SK-N-SH (cell line): ENCODE results near the gene LCN1.

Experiments used
- CTCF ChIP-seq: fragments of 200-600 bp; sonication (generic); IDR thresholded peaks from 2 replicates; pipeline ENCODE4 v1.6.1; 2017; ENCODE audit warnings: antibody characterized with exemption, mild to moderate bottlenecking, moderate library complexity
- EZH2phosphoT487 ChIP-seq: fragments of 200-600 bp; sonication (generic); IDR thresholded peaks from 2 replicates; pipeline ENCODE4 v1.6.1; 2017; ENCODE audit warnings: low read depth, mixed run types, mild to moderate bottlenecking, antibody characterized with exemption, moderate library complexity, borderline replicate concordance
- GABPA ChIP-seq: IDR thresholded peaks from 2 replicates; pipeline ENCODE4 v1.4.0; 2012; ENCODE audit warnings: low read depth, mild to moderate bottlenecking
- GATA2 ChIP-seq: sonication (generic); formaldehyde crosslinking; IDR thresholded peaks from 2 replicates; pipeline ENCODE4 v1.5.0; 2020; ENCODE audit warnings: mild to moderate bottlenecking, missing genetic modification reagents
- IRF3 ChIP-seq: fragments of 150-350 bp; IDR thresholded peaks from 2 replicates; pipeline ENCODE4 v1.6.1; 2016; ENCODE audit warnings: mild to moderate bottlenecking, low read depth, low read length
- REST ChIP-seq: IDR thresholded peaks from 2 replicates; pipeline ENCODE4 v1.6.1; 2012; ENCODE audit warnings: mild to moderate bottlenecking, low read depth, low read length, moderate library complexity
- SIN3A ChIP-seq: IDR thresholded peaks from 2 replicates; pipeline ENCODE4 v1.6.1; 2012; ENCODE audit warnings: low read depth, mild to moderate bottlenecking, low read length, moderate library complexity, borderline replicate concordance
- YY1 ChIP-seq: IDR thresholded peaks from 2 replicates; pipeline ENCODE4 v1.4.0; 2012; ENCODE audit warnings: low read depth, mild to moderate bottlenecking

- no peak for TF ChIP-seq CTCF
- TF ChIP-seq SIN3A: no peak
- no peak for TF ChIP-seq IRF3
- TF ChIP-seq YY1: no peak
- no peak for TF ChIP-seq REST
- TF ChIP-seq EZH2phosphoT487: no peak
- no peak for TF ChIP-seq GATA2
- TF ChIP-seq GABPA: no peak
Measured at GRCh38 chr9:135476561-135477355, 44.5 kb upstream of the LCN1 start.
